Astrocyte of the spinal cord (primary cell): ENCODE results near the gene FAXDC2.

Experiments
- DNase-seq: peaks from one replicate; pipeline ENCODE4 v3.0.0; 2011; ENCODE audit warnings: low read depth, low spot score
- H3K4me3 ChIP-seq: 2 replicates; pipeline ENCODE4 v1.5.1; 2011; ENCODE audit warnings: low read depth, mild to moderate bottlenecking, low read length, moderate library complexity
- CTCF ChIP-seq: IDR thresholded peaks from 2 replicates; pipeline ENCODE4 v1.5.1; 2012; ENCODE audit warnings: low read depth, mild to moderate bottlenecking, low read length, inconsistent platforms
- in situ Hi-C: cut with HindIII; loops from 2 replicates; pipeline ENCODE4 v1.10.0; 2017; ENCODE audit warnings: low sequenced_read_pairs

The FAXDC2 gene

GRCh38 chr5:154857530-154858296, 7.3 kb upstream of the FAXDC2 start:
- peak overlapping the region; percentile 93 for H3K4me3 ChIP-seq
- peak; percentile 99 for DNase-seq
- peak; percentile 1 for TF ChIP-seq CTCF
- in situ Hi-C loops = no loop called here

- TF ChIP-seq CTCF = no peak
- in situ Hi-C loops = no loop called here
- DNase-seq = no peak
- no peak overlapping the region for H3K4me3 ChIP-seq
Measured at GRCh38 chr5:154851351-154851750, 948 bp upstream of the FAXDC2 start.

DNA sequence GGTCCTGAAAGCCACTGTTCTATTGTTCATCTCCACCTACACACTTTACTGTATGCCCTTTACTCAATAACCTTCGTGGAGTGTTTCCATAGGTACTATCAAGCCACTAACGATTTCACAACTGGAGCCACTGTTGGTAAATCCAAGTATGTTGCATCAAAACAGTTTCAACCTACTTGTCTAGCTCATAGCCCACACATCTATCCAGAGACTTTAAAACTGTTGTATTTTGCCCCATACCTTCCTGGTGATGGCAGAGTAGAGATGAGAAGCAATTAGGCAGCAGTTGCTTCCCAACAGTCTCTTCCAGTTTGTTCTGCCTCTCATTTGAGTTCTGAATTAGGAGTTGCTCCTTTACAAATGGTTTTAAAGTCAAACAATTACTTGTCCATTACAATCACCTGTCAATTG, 607 bp downstream of the FAXDC2 start:
- H3K4me3 ChIP-seq = peak overlapping the region; percentile 67
- no peak for TF ChIP-seq CTCF
- in situ Hi-C loops = no loop called here
- DNase-seq = no peak

GRCh38 chr5:154849264-154849785, 1.1 kb downstream of the FAXDC2 start:
- H3K4me3 ChIP-seq = peak overlapping the region; percentile 67

DNA sequence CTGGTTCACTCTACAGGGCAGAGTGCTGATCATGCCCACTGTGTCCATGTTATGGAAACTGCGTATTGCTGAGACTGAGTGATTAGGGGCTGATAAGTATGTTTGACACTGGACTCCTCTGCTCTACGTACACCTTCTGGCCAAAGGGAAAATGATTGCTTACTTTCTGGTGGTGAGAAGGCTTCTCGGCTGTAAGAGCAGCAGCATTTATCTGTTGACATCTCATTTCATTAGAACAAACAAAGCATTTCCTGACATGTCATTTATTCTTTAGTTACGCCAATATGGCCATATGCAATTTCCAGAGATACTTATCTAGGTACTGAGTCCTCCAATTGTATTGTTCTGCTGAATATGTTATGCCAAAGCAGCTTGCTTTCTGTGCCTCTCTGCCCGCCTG, 5.6 kb downstream of the FAXDC2 start:
- in situ Hi-C loops = no loop called here
- no peak for DNase-seq
- H3K4me3 ChIP-seq = no peak overlapping the region
- no peak for TF ChIP-seq CTCF

More at GRCh38 chr5:154849264-154849785, 1.1 kb downstream of the FAXDC2 start:
- in situ Hi-C loops = no loop called here
- no peak for TF ChIP-seq CTCF
- DNase-seq = no peak

DNA sequence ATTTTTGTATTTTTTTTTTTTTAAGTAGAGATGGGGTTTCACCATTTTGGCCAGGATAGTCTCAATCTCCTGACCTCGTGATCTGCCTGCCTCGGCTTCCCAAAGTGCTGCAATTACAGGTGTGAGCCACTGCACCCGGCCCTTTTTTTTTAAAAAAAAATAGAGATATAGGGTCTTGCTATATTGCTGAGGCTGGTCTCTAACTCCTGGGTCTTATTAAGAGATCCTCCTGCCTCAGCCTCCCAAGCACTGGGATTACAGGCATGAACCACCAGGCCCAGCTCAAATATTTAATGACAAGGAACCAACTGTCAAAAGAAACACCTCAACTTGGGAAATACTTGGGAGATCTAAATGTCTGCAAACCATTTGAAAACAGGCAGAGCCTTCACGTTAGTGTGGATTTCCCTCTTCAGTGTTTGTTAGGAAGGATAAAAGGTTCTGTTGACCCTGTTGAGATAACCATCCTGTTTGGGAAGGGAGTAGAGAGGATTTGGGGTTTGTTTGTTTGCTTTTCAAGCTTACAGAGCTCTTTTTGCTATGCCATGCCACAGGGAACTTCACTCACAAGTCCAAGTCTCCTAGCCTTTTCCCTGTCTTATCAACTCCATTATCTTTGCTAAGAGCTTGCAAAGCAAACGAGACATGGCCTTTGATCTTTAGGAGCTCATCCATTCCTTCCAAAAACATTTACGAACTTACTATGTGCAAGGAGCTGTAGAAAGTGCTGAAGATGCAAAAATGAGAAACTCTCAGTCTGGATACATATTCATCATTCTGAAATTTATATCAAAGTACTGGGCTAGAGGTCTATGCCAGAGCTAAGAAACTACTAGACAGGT, 7.5 kb downstream of the FAXDC2 start:
- no peak overlapping the region for H3K4me3 ChIP-seq
- DNase-seq = no peak
- TF ChIP-seq CTCF = no peak
- in situ Hi-C loops = no loop called here
